NCI-H2227 (cell line): Measurements from ENCODE around the gene CSMD2.

Experiments
- DNase-seq: peaks from one replicate; lab custom pipeline; 2025; ENCODE audit not compliant: unreplicated experiment; lab: John Stamatoyannopoulos, UW

The CSMD2 gene

GRCh38 chr1:33470495-33471012 lies 694.5 kb downstream of the CSMD2 start:
- peak; percentile 87 for DNase-seq

GRCh38 chr1:33469691-33470090 lies 695.3 kb downstream of the CSMD2 start:
- no peak for DNase-seq

GRCh38 chr1:33468967-33469366 lies 696.1 kb downstream of the CSMD2 start:
- DNase-seq: no peak

- DNase-seq: no peak
Measured at GRCh38 chr1:33468531-33468930, 696.5 kb downstream of the CSMD2 start.

GRCh38 chr1:33468011-33468410 lies 697.0 kb downstream of the CSMD2 start:
- no peak for DNase-seq

- no peak for DNase-seq
Measured at GRCh38 chr1:33466159-33466558, 698.9 kb downstream of the CSMD2 start.

- no peak for DNase-seq
Measured at GRCh38 chr1:33465316-33465715, 699.7 kb downstream of the CSMD2 start.

GRCh38 chr1:33464552-33464951 lies 700.5 kb downstream of the CSMD2 start:
- DNase-seq: no peak
